K562 (cell line): ENCODE data around the gene LRRIQ4.

Experiments
- AFF4 ChIP-seq: sonication (generic); formaldehyde crosslinking; IDR thresholded peaks from 2 replicates; pipeline ENCODE4 v1.8.0; 2023; ENCODE audit warnings: mild to moderate bottlenecking, missing genetic modification reagents
- EZH2 ChIP-seq: IDR thresholded peaks from 2 replicates; pipeline ENCODE4 v1.6.1; 2012; ENCODE audit warnings: low read depth, mild to moderate bottlenecking, inconsistent platforms, low read length, borderline replicate concordance
- HDGF ChIP-seq: fragments of 450-650 bp; IDR thresholded peaks from 2 replicates; pipeline ENCODE4 v1.6.1; 2016
- NFYB ChIP-seq: IDR thresholded peaks from 2 replicates; pipeline ENCODE4 v1.6.1; 2011; ENCODE audit warnings: mild to moderate bottlenecking, moderate library complexity; ENCODE audit not compliant: insufficient read length; ENCODE audit errors: extremely low read depth
- ZNF699 ChIP-seq: fragments of 250-450 bp; sonication (Bioruptor Pico); IDR thresholded peaks from 2 replicates; pipeline ENCODE4 v1.8.0; 2021; ENCODE audit warnings: mild to moderate bottlenecking, moderate library complexity; ENCODE audit not compliant: insufficient replicate concordance
- TF ChIP-seq, protein P1 (sequence below), 3 experiments: IDR thresholded peaks in 2 of 3; conservative IDR thresholded peaks in 1 of 3; 2 replicates each; pipeline ENCODE4 v1.5.1; 2011 to 2012; ENCODE audit warnings: low read length in 3 of 3, mild to moderate bottlenecking in 3 of 3, control low read depth in 2 of 3, improper control_type of control experiment in 1 of 3, inconsistent platforms in 1 of 3, low read depth in 1 of 3, mixed read lengths in 1 of 3, moderate library complexity in 1 of 3; ENCODE audit not compliant: insufficient read depth in 2 of 3
- TF ChIP-seq, protein P2 (sequence below): sonication (generic); formaldehyde crosslinking; IDR thresholded peaks from 2 replicates; pipeline ENCODE4 v1.8.1; 2023; ENCODE audit warnings: mild to moderate bottlenecking, missing genetic modification reagents

GRCh38 chr3:169842960-169843359, 30.3 kb downstream of the LRRIQ4 start:
- TF ChIP-seq, protein P1, sequence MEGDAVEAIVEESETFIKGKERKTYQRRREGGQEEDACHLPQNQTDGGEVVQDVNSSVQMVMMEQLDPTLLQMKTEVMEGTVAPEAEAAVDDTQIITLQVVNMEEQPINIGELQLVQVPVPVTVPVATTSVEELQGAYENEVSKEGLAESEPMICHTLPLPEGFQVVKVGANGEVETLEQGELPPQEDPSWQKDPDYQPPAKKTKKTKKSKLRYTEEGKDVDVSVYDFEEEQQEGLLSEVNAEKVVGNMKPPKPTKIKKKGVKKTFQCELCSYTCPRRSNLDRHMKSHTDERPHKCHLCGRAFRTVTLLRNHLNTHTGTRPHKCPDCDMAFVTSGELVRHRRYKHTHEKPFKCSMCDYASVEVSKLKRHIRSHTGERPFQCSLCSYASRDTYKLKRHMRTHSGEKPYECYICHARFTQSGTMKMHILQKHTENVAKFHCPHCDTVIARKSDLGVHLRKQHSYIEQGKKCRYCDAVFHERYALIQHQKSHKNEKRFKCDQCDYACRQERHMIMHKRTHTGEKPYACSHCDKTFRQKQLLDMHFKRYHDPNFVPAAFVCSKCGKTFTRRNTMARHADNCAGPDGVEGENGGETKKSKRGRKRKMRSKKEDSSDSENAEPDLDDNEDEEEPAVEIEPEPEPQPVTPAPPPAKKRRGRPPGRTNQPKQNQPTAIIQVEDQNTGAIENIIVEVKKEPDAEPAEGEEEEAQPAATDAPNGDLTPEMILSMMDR (IDR thresholded peaks at IDR 0.05 in 2 of 3, conservative IDR thresholded peaks at IDR 0.05 in 1 of 3; ENCODE audit: insufficient read depth in 2 of 3, low read depth in 1 of 3, low read length in 3 of 3), result no peak
- TF ChIP-seq NFYB, result no peak
- TF ChIP-seq, protein P2, sequence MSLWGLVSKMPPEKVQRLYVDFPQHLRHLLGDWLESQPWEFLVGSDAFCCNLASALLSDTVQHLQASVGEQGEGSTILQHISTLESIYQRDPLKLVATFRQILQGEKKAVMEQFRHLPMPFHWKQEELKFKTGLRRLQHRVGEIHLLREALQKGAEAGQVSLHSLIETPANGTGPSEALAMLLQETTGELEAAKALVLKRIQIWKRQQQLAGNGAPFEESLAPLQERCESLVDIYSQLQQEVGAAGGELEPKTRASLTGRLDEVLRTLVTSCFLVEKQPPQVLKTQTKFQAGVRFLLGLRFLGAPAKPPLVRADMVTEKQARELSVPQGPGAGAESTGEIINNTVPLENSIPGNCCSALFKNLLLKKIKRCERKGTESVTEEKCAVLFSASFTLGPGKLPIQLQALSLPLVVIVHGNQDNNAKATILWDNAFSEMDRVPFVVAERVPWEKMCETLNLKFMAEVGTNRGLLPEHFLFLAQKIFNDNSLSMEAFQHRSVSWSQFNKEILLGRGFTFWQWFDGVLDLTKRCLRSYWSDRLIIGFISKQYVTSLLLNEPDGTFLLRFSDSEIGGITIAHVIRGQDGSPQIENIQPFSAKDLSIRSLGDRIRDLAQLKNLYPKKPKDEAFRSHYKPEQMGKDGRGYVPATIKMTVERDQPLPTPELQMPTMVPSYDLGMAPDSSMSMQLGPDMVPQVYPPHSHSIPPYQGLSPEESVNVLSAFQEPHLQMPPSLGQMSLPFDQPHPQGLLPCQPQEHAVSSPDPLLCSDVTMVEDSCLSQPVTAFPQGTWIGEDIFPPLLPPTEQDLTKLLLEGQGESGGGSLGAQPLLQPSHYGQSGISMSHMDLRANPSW (CRISPR knock-in tag), result no peak
- no peak for TF ChIP-seq EZH2
- no peak for TF ChIP-seq ZNF699 (CRISPR knock-in tag)
- TF ChIP-seq HDGF, result no peak
- no peak for TF ChIP-seq AFF4 (CRISPR knock-in tag)
